ENCODE data around the gene CDK19. TPM values are rescaled to one million over a fixed set of nuclear protein-coding genes. Genes with fewer than 3 reads are reported as not detected.
"Not testable (repeated sequence)": the region's sequence is repeated elsewhere in the genome, so short reads cannot be mapped to it uniquely, and the experiment has no call there.

Gene CDK19
- total and polyA plus RNA-seq, 9 of the 15 experiments (the other 6 are each of a cell fraction or from before 2014, with no cell fraction given): 3.8 to 15.2 (median 7.4) TPM

GRCh38 chr6:110760589-110760988 lies 54.7 kb downstream of the CDK19 start:
- ChIA-PET POLR2A (interaction anchor here (0.5 to 1.8 kb wide), 2 partner anchors 10 to 114 kb away, joined by 3 to 5 read pairs; partner anchors contain the start of gene AMD1), CTCF (ENCODE audit: low intra/inter-chr PET ratio) (no interaction called here)
- no TSS peak for BruUV-seq (replicated peaks)
- H3K27me3 ChIP-seq (ENCODE audit: control insufficient read depth in 2 of 2, insufficient read depth in 2 of 2, low read length in 2 of 2): peaks cover 0 to 4% of the 10 kb centered on the region in 2 experiments; a peak in 1 of 5 replicates
- intact Hi-C loops (cut with micrococcal nuclease) (no loop called here), in situ Hi-C loops (cut with MboI) (no loop called here)
- ATAC-seq: no peak; the same call in 2 of the 3 replicates
- no peak for DNase-seq (ENCODE audit: extremely low read depth in 1 of 4, low spot score in 3 of 4)
- no peak overlapping the region for H2AFZ ChIP-seq (ENCODE audit: low read depth, low read length)
- peak; percentile 58 for FAIRE-seq
- no peak overlapping the region for H3K4me3 ChIP-seq
- no peaks in the 10 kb centered on the region for H3K9me1 ChIP-seq (ENCODE audit: control insufficient read depth, insufficient read depth, low read length)
- no peaks in the 10 kb centered on the region for H3K36me3 ChIP-seq (ENCODE audit: control insufficient read depth, insufficient read depth, low read length)
- 28% methylated on average over 8 of the region's 8 CpGs for WGBS (ENCODE audit: insufficient coverage, low coverage, missing lambda C conversion rate)
- H3K9me3 ChIP-seq (replicated peaks; ENCODE audit: control insufficient read depth, insufficient read depth, low read depth, low read length): no peaks in the 10 kb centered on the region
- no peak overlapping the region for H3K4me2 ChIP-seq (ENCODE audit: insufficient read depth, low read length)
- no peaks in the 10 kb centered on the region for H3K79me2 ChIP-seq (ENCODE audit: control insufficient read depth, insufficient read depth, low read length)
- H3K4me1 ChIP-seq (replicated peaks in 1 of 2; ENCODE audit: control insufficient read depth in 2 of 2, insufficient read depth in 2 of 2, low read length in 2 of 2): no peaks in the 10 kb centered on the region; a peak in 1 of 5 replicates
- H3K9ac ChIP-seq (ENCODE audit: insufficient read depth in 1 of 2, low read depth in 2 of 2, low read length in 2 of 2): no peak overlapping the region
- TF ChIP-seq RBM25 (IDR thresholded peaks at IDR 0.05; ENCODE audit: low read depth, low read length, severe bottlenecking) (peak; percentile 64), PHF8 (IDR thresholded peaks at IDR 0.05; ENCODE audit: borderline replicate concordance, low read length) (no peak), ZNF232 (CRISPR knock-in tag; IDR thresholded peaks at IDR 0.05) (no peak)
- H3K27ac ChIP-seq (ENCODE audit: extremely low read depth, low read depth, low read length): no peak overlapping the region
- no peaks in the 10 kb centered on the region for H4K20me1 ChIP-seq (replicated peaks; ENCODE audit: control insufficient read depth, insufficient read depth, low read length)

DNA sequence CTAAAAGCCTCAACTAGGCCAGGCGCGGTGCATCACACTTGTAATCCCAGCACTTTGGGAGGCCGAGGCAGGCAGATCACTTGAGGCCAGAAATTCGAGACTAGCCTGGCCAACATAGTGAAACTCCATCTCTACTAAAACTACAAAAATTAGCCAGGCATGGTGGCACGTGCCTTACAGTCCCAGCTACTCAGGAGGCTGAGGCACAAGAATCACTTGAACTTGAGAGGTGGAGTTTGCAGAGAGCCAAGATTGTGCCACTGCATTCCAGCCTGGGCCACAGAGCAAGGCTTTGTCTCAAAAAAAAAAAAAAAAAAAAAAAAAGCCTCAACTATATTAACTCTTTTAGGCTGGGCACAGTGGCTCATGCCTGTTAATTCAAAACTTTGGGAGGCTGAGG lies 55.2 kb downstream of the CDK19 start:
- in situ Hi-C loops (cut with MboI): not testable (repeated sequence)

More for the DNA sequence above, 55.2 kb downstream of the CDK19 start:
- H3K36me3 ChIP-seq (ENCODE audit: control insufficient read depth, insufficient read depth, low read length); H3K27ac ChIP-seq (ENCODE audit: extremely low read depth, low read depth, low read length); H3K9me1 ChIP-seq (ENCODE audit: control insufficient read depth, insufficient read depth, low read length); H3K4me1 ChIP-seq (replicated peaks in 1 of 2; ENCODE audit: control insufficient read depth in 2 of 2, insufficient read depth in 2 of 2, low read length in 2 of 2); H3K4me2 ChIP-seq (ENCODE audit: insufficient read depth, low read length); H3K4me3 ChIP-seq; H2AFZ ChIP-seq (ENCODE audit: low read depth, low read length); FAIRE-seq; H3K9me3 ChIP-seq (replicated peaks; ENCODE audit: control insufficient read depth, insufficient read depth, low read depth, low read length); H3K9ac ChIP-seq (ENCODE audit: insufficient read depth in 1 of 2, low read depth in 2 of 2, low read length in 2 of 2); CTCF ChIA-PET (ENCODE audit: low intra/inter-chr PET ratio); ATAC-seq; intact Hi-C loops (cut with micrococcal nuclease); H3K79me2 ChIP-seq (ENCODE audit: control insufficient read depth, insufficient read depth, low read length); H3K27me3 ChIP-seq (ENCODE audit: control insufficient read depth in 2 of 2, insufficient read depth in 2 of 2, low read length in 2 of 2); BruUV-seq (replicated peaks); DNase-seq (ENCODE audit: extremely low read depth in 1 of 4, low spot score in 3 of 4); H4K20me1 ChIP-seq (replicated peaks; ENCODE audit: control insufficient read depth, insufficient read depth, low read length): not testable (repeated sequence)
- POLR2A ChIA-PET: interaction anchor here (0.5 to 1.8 kb wide), 4 partner anchors 9 to 116 kb away, joined by 3 to 5 read pairs (median 4); partner anchors contain the start of genes AMD1 and CDK19
- 55% methylated on average over 5 of the region's 5 CpGs for WGBS (ENCODE audit: insufficient coverage, low coverage, missing lambda C conversion rate)

Data from K562 (cell line).